LNCAP (cell line): ENCODE measurements around the gene NANOS2.

ENCODE experiments used
- CTCF ChIP-seq: fragments of 450-650 bp; IDR thresholded peaks from 2 replicates; pipeline ENCODE4 v1.5.1; 2017; ENCODE audit warnings: mild to moderate bottlenecking

The NANOS2 gene

GRCh38 chr19:45876411-45877197 lies 38.0 kb downstream of the NANOS2 start:
- TF ChIP-seq CTCF: no peak

- TF ChIP-seq CTCF: no peak
Observed at GRCh38 chr19:45876161-45876410, 38.5 kb downstream of the NANOS2 start.

GRCh38 chr19:45874620-45874966 lies 40.0 kb downstream of the NANOS2 start:
- no peak for TF ChIP-seq CTCF

GRCh38 chr19:45873219-45873772 lies 41.3 kb downstream of the NANOS2 start:
- no peak for TF ChIP-seq CTCF

GRCh38 chr19:45872095-45872919 lies 42.3 kb downstream of the NANOS2 start:
- TF ChIP-seq CTCF: no peak

GRCh38 chr19:45870798-45871197 lies 43.8 kb downstream of the NANOS2 start:
- no peak for TF ChIP-seq CTCF

GRCh38 chr19:45866400-45867176 lies 48.0 kb downstream of the NANOS2 start:
- TF ChIP-seq CTCF: no peak
